T-helper 2 cell treated with Interferon-gamma antibody and Interleukin-4, amounts not matched to agents 5 μg/mL and 100 μg/mL, for 36 hours (primary cell): ENCODE measurements around the gene ISOC2.
"Not testable (repeated sequence)": the region's sequence is repeated elsewhere in the genome, so short reads cannot be mapped to it uniquely, and the experiment has no call there.

Source experiments
- DNase-seq: peaks from one replicate; pipeline ENCODE4 v3.0.0; 2021; ENCODE audit warnings: low spot score
- H3K27ac Mint-ChIP-seq: one replicate; pipeline ENCODE4 v1.8.0; 2021; ENCODE audit warnings: mild to moderate bottlenecking, mixed read lengths
- H3K27me3 Mint-ChIP-seq: one replicate; pipeline ENCODE4 v1.8.0; 2021; ENCODE audit warnings: low read depth, mixed read lengths
- H3K36me3 Mint-ChIP-seq: one replicate; pipeline ENCODE4 v1.8.0; 2021; ENCODE audit warnings: low read depth, mixed read lengths
- H3K4me1 Mint-ChIP-seq: one replicate; pipeline ENCODE4 v1.8.0; 2021; ENCODE audit warnings: low read depth, mixed read lengths
- H3K4me3 Mint-ChIP-seq: one replicate; pipeline ENCODE4 v1.8.0; 2022; ENCODE audit warnings: mild to moderate bottlenecking, moderate library complexity, mixed read lengths
- H3K9me3 Mint-ChIP-seq: one replicate; pipeline ENCODE4 v1.8.0; 2021; ENCODE audit warnings: mixed read lengths

ISOC2 gene

GRCh38 chr19:55440411-55441105 lies 20.9 kb downstream of the ISOC2 start:
- DNase-seq, result no peak
- H3K27ac Mint-ChIP-seq, result no peak overlapping the region
- no peaks in the 10 kb centered on the region for H3K9me3 Mint-ChIP-seq
- H3K4me1 Mint-ChIP-seq, result peaks cover 9% of the 10 kb centered on the region
- H3K36me3 Mint-ChIP-seq, result no peaks in the 10 kb centered on the region
- H3K4me3 Mint-ChIP-seq, result peak overlapping the region; percentile 1
- H3K27me3 Mint-ChIP-seq, result peaks cover 57% of the 10 kb centered on the region

- DNase-seq, result no peak
- peaks cover 9% of the 10 kb centered on the region for H3K4me1 Mint-ChIP-seq
- H3K27me3 Mint-ChIP-seq, result peaks cover 45% of the 10 kb centered on the region
- H3K27ac Mint-ChIP-seq, result no peak overlapping the region
- H3K36me3 Mint-ChIP-seq, result no peaks in the 10 kb centered on the region
- H3K4me3 Mint-ChIP-seq, result no peak overlapping the region
- H3K9me3 Mint-ChIP-seq, result no peaks in the 10 kb centered on the region
Measured at GRCh38 chr19:55439052-55439451, 22.4 kb downstream of the ISOC2 start.

GRCh38 chr19:55437410-55437809 lies 24.0 kb downstream of the ISOC2 start:
- H3K9me3 Mint-ChIP-seq, result no peaks in the 10 kb centered on the region
- H3K36me3 Mint-ChIP-seq, result no peaks in the 10 kb centered on the region
- no peak overlapping the region for H3K27ac Mint-ChIP-seq
- H3K27me3 Mint-ChIP-seq, result peaks cover 38% of the 10 kb centered on the region
- DNase-seq, result peak; percentile 19
- no peak overlapping the region for H3K4me3 Mint-ChIP-seq
- H3K4me1 Mint-ChIP-seq, result peaks cover 8% of the 10 kb centered on the region

GRCh38 chr19:55436847-55437246 lies 24.6 kb downstream of the ISOC2 start:
- no peaks in the 10 kb centered on the region for H3K36me3 Mint-ChIP-seq
- no peak for DNase-seq
- H3K9me3 Mint-ChIP-seq, result no peaks in the 10 kb centered on the region
- H3K4me1 Mint-ChIP-seq, result peaks cover 8% of the 10 kb centered on the region
- H3K27me3 Mint-ChIP-seq, result peaks cover 39% of the 10 kb centered on the region
- H3K27ac Mint-ChIP-seq, result no peak overlapping the region
- H3K4me3 Mint-ChIP-seq, result no peak overlapping the region

GRCh38 chr19:55435020-55435419 lies 26.4 kb downstream of the ISOC2 start:
- H3K36me3 Mint-ChIP-seq, result no peaks in the 10 kb centered on the region
- H3K4me1 Mint-ChIP-seq, result no peaks in the 10 kb centered on the region
- no peaks in the 10 kb centered on the region for H3K9me3 Mint-ChIP-seq
- no peak overlapping the region for H3K4me3 Mint-ChIP-seq
- DNase-seq, result no peak
- peaks cover 33% of the 10 kb centered on the region for H3K27me3 Mint-ChIP-seq
- H3K27ac Mint-ChIP-seq, result no peak overlapping the region

- no peak overlapping the region for H3K27ac Mint-ChIP-seq
- no peaks in the 10 kb centered on the region for H3K36me3 Mint-ChIP-seq
- no peak overlapping the region for H3K4me3 Mint-ChIP-seq
- no peaks in the 10 kb centered on the region for H3K9me3 Mint-ChIP-seq
- no peaks in the 10 kb centered on the region for H3K4me1 Mint-ChIP-seq
- no peak for DNase-seq
- peaks cover 30% of the 10 kb centered on the region for H3K27me3 Mint-ChIP-seq
Measured at GRCh38 chr19:55434356-55434919, 27.0 kb downstream of the ISOC2 start.

GRCh38 chr19:55433292-55433691 lies 28.1 kb downstream of the ISOC2 start:
- Mint-ChIP-seq H3K4me1 (no peaks in the 10 kb centered on the region), H3K27ac (no peak overlapping the region), H3K27me3 (peaks cover 22% of the 10 kb centered on the region), H3K9me3 (no peaks in the 10 kb centered on the region), H3K4me3 (no peak overlapping the region), H3K36me3 (no peaks in the 10 kb centered on the region)
- DNase-seq, result no peak

GRCh38 chr19:55432241-55432959 lies 29.0 kb downstream of the ISOC2 start:
- Mint-ChIP-seq H3K4me3 (no peak overlapping the region), H3K36me3 (no peaks in the 10 kb centered on the region), H3K4me1 (no peaks in the 10 kb centered on the region), H3K9me3 (no peaks in the 10 kb centered on the region), H3K27me3 (peaks cover 21% of the 10 kb centered on the region), H3K27ac (no peak overlapping the region)
- no peak for DNase-seq

- Mint-ChIP-seq H3K27ac (no peak overlapping the region), H3K36me3 (no peaks in the 10 kb centered on the region), H3K27me3 (peaks cover 17% of the 10 kb centered on the region), H3K4me3 (no peak overlapping the region), H3K9me3 (no peaks in the 10 kb centered on the region), H3K4me1 (no peaks in the 10 kb centered on the region)
- DNase-seq, result no peak
Measured at GRCh38 chr19:55431183-55431582, 30.3 kb downstream of the ISOC2 start.

GRCh38 chr19:55426042-55426441 lies 35.4 kb downstream of the ISOC2 start:
- H3K27ac Mint-ChIP-seq, result no peak overlapping the region

GRCh38 chr19:55424518-55424917 lies 36.9 kb downstream of the ISOC2 start:
- Mint-ChIP-seq H3K9me3 (no peaks in the 10 kb centered on the region), H3K27me3 (peaks cover 21% of the 10 kb centered on the region), H3K4me1 (peaks cover 8% of the 10 kb centered on the region), H3K27ac (no peak overlapping the region), H3K4me3 (no peak overlapping the region), H3K36me3 (no peaks in the 10 kb centered on the region)
- no peak for DNase-seq

More at GRCh38 chr19:55426042-55426441, 35.4 kb downstream of the ISOC2 start:
- peaks cover 6% of the 10 kb centered on the region for H3K4me1 Mint-ChIP-seq
- H3K9me3 Mint-ChIP-seq, result no peaks in the 10 kb centered on the region
- no peaks in the 10 kb centered on the region for H3K36me3 Mint-ChIP-seq
- H3K4me3 Mint-ChIP-seq, result no peak overlapping the region
- no peak for DNase-seq
- H3K27me3 Mint-ChIP-seq, result peaks cover 17% of the 10 kb centered on the region

- no peak overlapping the region for H3K4me3 Mint-ChIP-seq
- H3K36me3 Mint-ChIP-seq, result no peaks in the 10 kb centered on the region
- no peak for DNase-seq
- peaks cover 21% of the 10 kb centered on the region for H3K27me3 Mint-ChIP-seq
- no peak overlapping the region for H3K27ac Mint-ChIP-seq
- peaks cover 8% of the 10 kb centered on the region for H3K4me1 Mint-ChIP-seq
- H3K9me3 Mint-ChIP-seq, result no peaks in the 10 kb centered on the region
Measured at GRCh38 chr19:55423225-55424005, 38.0 kb downstream of the ISOC2 start.

GRCh38 chr19:55421281-55421680 lies 40.2 kb downstream of the ISOC2 start:
- not testable (repeated sequence) for H3K4me1 Mint-ChIP-seq, DNase-seq, H3K9me3 Mint-ChIP-seq, H3K36me3 Mint-ChIP-seq
- Mint-ChIP-seq H3K27me3 (peaks cover 25% of the 10 kb centered on the region), H3K27ac (peak overlapping the region; percentile 15), H3K4me3 (peak overlapping the region; percentile 64)
